IPS-20b (cell line): Measurements from ENCODE around the gene PLEKHB2.
"Not testable (repeated sequence)": the region's sequence is repeated elsewhere in the genome, so short reads cannot be mapped to it uniquely, and the experiment has no call there.

Experiments
- H3K27ac ChIP-seq: one replicate; pipeline ENCODE4 v1.5.1; 2013; ENCODE audit warnings: low read length
- H3K27me3 ChIP-seq: 2 replicates; pipeline ENCODE4 v1.6.1; 2013; ENCODE audit warnings: mild to moderate bottlenecking, low read length, inconsistent platforms; ENCODE audit not compliant: insufficient read depth
- H3K36me3 ChIP-seq: 2 replicates; pipeline ENCODE4 v1.6.1; 2013; ENCODE audit warnings: low read depth, mild to moderate bottlenecking, inconsistent platforms, low read length, moderate library complexity; ENCODE audit not compliant: insufficient read depth
- H3K4me1 ChIP-seq: 2 replicates; pipeline ENCODE4 v1.6.1; 2013; ENCODE audit warnings: mild to moderate bottlenecking, control low read depth, inconsistent platforms, low read length, moderate library complexity; ENCODE audit not compliant: insufficient read depth
- H3K4me3 ChIP-seq: 2 replicates; pipeline ENCODE4 v1.5.1; 2013; ENCODE audit warnings: mild to moderate bottlenecking, low read length, inconsistent platforms
- H3K9ac ChIP-seq: 2 replicates; pipeline ENCODE4 v1.6.1; 2013; ENCODE audit warnings: low read depth, mild to moderate bottlenecking, inconsistent platforms, low read length, moderate library complexity
- H3K9me3 ChIP-seq: 2 replicates; pipeline ENCODE4 v1.6.1; 2013; ENCODE audit warnings: mild to moderate bottlenecking, low read depth, low read length, inconsistent platforms; ENCODE audit not compliant: insufficient read depth

PLEKHB2 gene

DNA sequence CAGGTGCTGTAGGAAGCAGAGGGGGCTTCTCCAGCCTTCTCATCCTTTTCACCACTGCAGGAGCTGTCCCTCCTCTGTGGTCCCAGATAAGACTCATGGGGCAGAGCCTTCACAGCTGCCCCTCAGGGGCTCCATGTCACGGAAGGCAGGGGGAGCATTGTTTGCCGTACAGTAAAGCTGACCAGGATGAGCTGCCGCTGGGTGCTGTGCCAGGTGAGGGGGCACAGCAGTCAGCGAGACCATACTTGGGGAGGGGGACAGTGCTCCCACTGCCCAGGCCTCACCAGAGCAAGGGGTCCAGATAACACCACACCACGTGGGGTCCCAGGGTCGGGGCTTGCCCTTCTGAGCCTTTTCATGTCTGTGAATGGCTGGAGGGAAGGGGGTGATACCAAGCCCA lies 46.3 kb downstream of the PLEKHB2 start:
- Histone ChIP-seq H3K27ac (no peak overlapping the region), H3K27me3 (no peaks in the 10 kb centered on the region), H3K36me3 (peaks cover 41% of the 10 kb centered on the region), H3K9ac (no peak overlapping the region), H3K4me1 (no peaks in the 10 kb centered on the region), H3K4me3 (no peak overlapping the region), H3K9me3 (no peaks in the 10 kb centered on the region)

DNA sequence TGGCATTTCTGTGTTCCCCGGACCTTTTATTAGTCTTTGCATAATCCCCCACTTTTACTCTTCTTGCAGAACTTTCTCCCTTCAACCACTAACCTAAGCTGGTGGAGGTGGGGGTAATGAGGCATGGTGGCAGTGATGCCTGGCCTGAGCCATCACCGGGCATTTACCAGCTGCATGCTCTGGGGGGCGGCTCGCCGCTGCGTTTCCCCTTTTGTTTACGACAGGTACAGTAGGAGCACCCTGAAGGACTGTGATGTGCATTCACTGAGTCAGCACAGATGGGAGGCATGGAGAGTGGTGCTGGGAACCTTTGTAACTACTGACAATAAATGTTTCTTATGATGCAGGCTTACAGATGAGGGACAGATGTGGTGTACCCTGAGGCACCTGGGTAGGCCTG lies 46.9 kb downstream of the PLEKHB2 start:
- no peak overlapping the region for H3K4me3 ChIP-seq
- H3K36me3 ChIP-seq = peaks cover 34% of the 10 kb centered on the region
- no peaks in the 10 kb centered on the region for H3K27me3 ChIP-seq
- H3K4me1 ChIP-seq = no peaks in the 10 kb centered on the region
- no peak overlapping the region for H3K27ac ChIP-seq
- H3K9ac ChIP-seq = no peak overlapping the region
- H3K9me3 ChIP-seq = no peaks in the 10 kb centered on the region

- Histone ChIP-seq H3K9ac (no peak overlapping the region), H3K4me3 (no peak overlapping the region), H3K27ac (no peak overlapping the region), H3K4me1 (no peaks in the 10 kb centered on the region), H3K9me3 (no peaks in the 10 kb centered on the region), H3K36me3 (peaks cover 22% of the 10 kb centered on the region), H3K27me3 (no peaks in the 10 kb centered on the region)
Measured at GRCh38 chr2:131153529-131153928, 48.4 kb downstream of the PLEKHB2 start.

DNA sequence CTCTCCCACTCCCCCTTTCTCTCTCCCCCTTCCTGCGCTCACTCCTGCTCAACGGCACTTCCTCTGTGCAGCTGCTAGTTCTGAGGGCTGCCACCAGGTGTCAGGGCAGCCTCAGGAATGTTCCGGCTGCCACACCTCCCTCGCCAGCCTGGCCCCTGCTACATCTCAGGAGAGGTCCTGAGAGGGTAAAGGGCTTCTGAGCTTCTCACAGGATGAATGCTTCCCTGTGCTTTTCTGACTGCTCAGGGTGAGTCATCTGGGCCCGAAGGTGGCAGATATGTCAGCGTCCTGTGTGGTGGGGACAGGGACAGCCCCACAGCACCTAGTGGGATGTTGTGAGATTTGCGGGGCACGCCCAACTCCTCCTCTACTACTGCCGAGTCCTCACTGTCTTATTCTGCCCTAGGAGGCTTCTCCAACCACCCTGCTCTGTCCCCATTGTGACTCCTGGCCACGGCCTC lies 49.0 kb downstream of the PLEKHB2 start:
- no peak overlapping the region for H3K27ac ChIP-seq
- H3K36me3 ChIP-seq = peaks cover 16% of the 10 kb centered on the region
- no peaks in the 10 kb centered on the region for H3K27me3 ChIP-seq
- no peaks in the 10 kb centered on the region for H3K9me3 ChIP-seq
- H3K4me3 ChIP-seq = no peak overlapping the region
- no peak overlapping the region for H3K9ac ChIP-seq
- H3K4me1 ChIP-seq = no peaks in the 10 kb centered on the region

DNA sequence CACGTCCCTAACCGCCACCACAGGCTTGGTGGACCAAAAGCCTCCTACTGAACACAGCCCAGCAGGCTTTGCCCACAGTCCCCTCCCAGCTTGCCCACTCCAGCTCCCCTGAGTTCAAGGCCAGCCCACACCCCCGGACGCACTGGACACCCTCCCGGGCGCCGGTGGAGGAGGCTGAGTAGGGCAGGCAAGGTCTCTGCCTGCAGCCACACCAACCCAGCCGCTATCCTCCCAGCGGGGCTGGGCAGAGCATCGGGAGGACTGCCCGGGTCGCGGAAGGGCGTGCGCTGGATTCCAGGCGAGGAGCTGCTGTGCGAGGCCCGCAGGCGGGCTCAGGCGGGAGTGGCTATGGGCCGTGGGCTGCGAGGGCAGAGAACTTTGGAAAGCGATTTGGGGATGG lies 49.5 kb downstream of the PLEKHB2 start:
- no peaks in the 10 kb centered on the region for H3K4me1 ChIP-seq
- H3K36me3 ChIP-seq = peaks cover 10% of the 10 kb centered on the region
- no peak overlapping the region for H3K9ac ChIP-seq
- H3K9me3 ChIP-seq = no peaks in the 10 kb centered on the region
- no peak overlapping the region for H3K27ac ChIP-seq
- no peak overlapping the region for H3K4me3 ChIP-seq
- no peaks in the 10 kb centered on the region for H3K27me3 ChIP-seq

- H3K9ac ChIP-seq = no peak overlapping the region
- no peak overlapping the region for H3K27ac ChIP-seq
- H3K36me3 ChIP-seq = peaks cover 7% of the 10 kb centered on the region
- H3K4me3 ChIP-seq = no peak overlapping the region
- no peaks in the 10 kb centered on the region for H3K9me3 ChIP-seq
- H3K4me1 ChIP-seq = no peaks in the 10 kb centered on the region
- no peaks in the 10 kb centered on the region for H3K27me3 ChIP-seq
Measured at GRCh38 chr2:131155208-131155855, 50.2 kb downstream of the PLEKHB2 start.

DNA sequence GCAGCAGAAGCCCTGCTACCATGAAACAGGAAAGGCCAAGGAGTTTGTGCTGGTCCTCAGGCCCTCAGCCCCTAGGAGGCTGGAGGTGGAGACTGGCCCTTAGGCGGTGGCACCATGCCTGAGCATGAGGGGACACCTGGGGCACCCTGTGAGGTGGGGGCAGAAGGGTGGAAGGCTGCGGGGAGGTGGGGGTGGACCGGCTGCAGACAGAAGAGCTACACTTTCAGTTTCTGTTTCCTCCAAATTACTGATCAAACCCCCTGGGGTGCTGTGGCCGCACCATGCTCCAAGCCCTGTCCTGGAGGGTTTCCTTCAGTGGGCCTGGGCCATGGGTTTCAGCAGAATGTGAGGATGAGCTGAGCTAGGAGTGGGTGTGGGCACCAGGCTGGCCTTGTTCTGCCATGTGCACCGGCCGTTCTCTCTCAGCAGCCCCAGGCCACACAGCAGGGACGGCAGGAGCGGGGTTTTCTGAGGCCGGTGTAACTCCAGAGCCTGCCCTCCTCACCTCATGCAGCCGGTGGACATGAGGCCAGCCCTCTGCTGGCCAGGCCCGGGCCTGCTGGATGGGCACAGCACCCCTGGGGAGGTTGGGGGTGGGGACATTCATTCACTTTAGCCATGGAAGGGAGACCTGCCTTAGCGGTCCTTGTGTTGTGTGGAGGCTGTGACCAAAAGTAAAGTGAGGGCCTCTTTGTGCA lies 51.5 kb downstream of the PLEKHB2 start:
- H3K4me3 ChIP-seq = no peak overlapping the region
- H3K27me3 ChIP-seq = no peaks in the 10 kb centered on the region
- H3K9me3 ChIP-seq = no peaks in the 10 kb centered on the region
- no peak overlapping the region for H3K27ac ChIP-seq
- H3K9ac ChIP-seq = no peak overlapping the region
- no peaks in the 10 kb centered on the region for H3K4me1 ChIP-seq
- no peaks in the 10 kb centered on the region for H3K36me3 ChIP-seq

DNA sequence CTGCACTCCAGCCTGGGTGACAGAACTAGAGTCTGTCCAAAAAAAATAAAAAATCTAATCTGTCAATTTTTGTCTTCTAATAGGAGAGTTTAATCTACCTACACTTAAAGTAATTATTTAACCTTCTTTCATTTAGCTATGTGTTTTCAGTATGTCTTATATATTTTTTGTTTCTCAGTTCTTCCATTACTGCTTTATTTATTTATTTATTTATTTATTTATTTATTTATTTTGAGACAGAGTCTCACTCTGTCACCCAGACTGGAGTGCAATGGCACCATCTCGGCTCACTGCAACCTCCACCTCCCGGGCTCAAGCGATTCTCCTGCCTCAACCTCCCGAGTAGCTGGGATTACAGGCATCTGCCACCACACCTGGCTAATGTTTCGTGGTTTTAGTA lies 60.4 kb downstream of the PLEKHB2 start:
- not testable (repeated sequence) for H3K4me3 ChIP-seq, H3K9me3 ChIP-seq, H3K36me3 ChIP-seq, H3K27ac ChIP-seq, H3K4me1 ChIP-seq, H3K9ac ChIP-seq, H3K27me3 ChIP-seq

DNA sequence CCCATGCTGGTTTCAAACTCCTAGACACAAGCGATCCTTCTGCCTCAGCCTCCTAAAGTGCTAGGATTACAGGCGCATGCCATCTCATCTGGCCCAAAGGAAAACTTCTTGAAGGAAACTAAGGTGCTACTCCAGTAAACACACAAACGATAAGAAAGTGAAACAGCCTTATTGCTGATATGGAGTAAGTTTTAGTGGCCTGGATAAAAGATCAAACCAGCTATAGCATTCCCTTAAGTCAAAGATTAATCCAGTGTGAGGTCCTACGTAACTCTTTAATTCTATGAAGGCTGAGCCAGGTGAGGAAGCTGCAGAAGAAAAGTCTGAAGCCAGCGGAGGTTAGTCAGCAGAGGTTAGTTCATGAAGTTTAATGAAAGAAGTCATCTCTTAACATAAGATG lies 63.4 kb downstream of the PLEKHB2 start:
- Histone ChIP-seq H3K4me3 (no peak overlapping the region), H3K27ac (no peak overlapping the region), H3K9ac (no peak overlapping the region), H3K9me3 (no peaks in the 10 kb centered on the region), H3K4me1 (no peaks in the 10 kb centered on the region), H3K36me3 (no peaks in the 10 kb centered on the region), H3K27me3 (no peaks in the 10 kb centered on the region)

- not testable (repeated sequence) for H3K36me3 ChIP-seq, H3K9ac ChIP-seq, H3K4me1 ChIP-seq, H3K9me3 ChIP-seq, H3K4me3 ChIP-seq, H3K27ac ChIP-seq, H3K27me3 ChIP-seq
Measured at GRCh38 chr2:131178050-131178449, 72.9 kb downstream of the PLEKHB2 start.

GRCh38 chr2:131178721-131179418 lies 73.7 kb downstream of the PLEKHB2 start:
- H3K27ac ChIP-seq, H3K4me3 ChIP-seq: not testable (repeated sequence)

GRCh38 chr2:131181451-131181850 lies 76.3 kb downstream of the PLEKHB2 start:
- not testable (repeated sequence) for H3K36me3 ChIP-seq, H3K27ac ChIP-seq, H3K9me3 ChIP-seq, H3K9ac ChIP-seq, H3K4me3 ChIP-seq, H3K27me3 ChIP-seq, H3K4me1 ChIP-seq

More at GRCh38 chr2:131178721-131179418, 73.7 kb downstream of the PLEKHB2 start:
- not testable (repeated sequence) for H3K9me3 ChIP-seq, H3K27me3 ChIP-seq, H3K36me3 ChIP-seq, H3K4me1 ChIP-seq, H3K9ac ChIP-seq
